Gastroesophageal sphincter (tissue), 4 donors: Measurements from ENCODE around the gene OXGR1. TPM values are rescaled to one million over a fixed set of nuclear protein-coding genes. Genes with fewer than 3 reads are reported as not detected.

ENCODE experiments used
- ATAC-seq: fragments of 150-250 bp; one replicate; pipeline ENCODE4 v1.9.1; 2016; ENCODE audit warnings: mild to moderate bottlenecking, moderate library complexity
- H3K27ac ChIP-seq, 4 donors: fragments of 200-600 bp; sonication (generic) in 3 of 4; 1 replicate in 3 of 4; 2 replicates in 1 of 4; pipeline ENCODE4 v1.5.1; 2016 to 2019
- H3K27me3 ChIP-seq: fragments of 200-600 bp; sonication (generic); one replicate; pipeline ENCODE4 v1.5.1; 2019
- H3K36me3 ChIP-seq, 2 donors: fragments of 200-600 bp; sonication (generic); one replicate each; pipeline ENCODE4 v1.5.1; 2019; ENCODE audit warnings: control low read depth in 1 of 2
- H3K4me1 ChIP-seq, 3 donors: fragments of 200-600 bp; sonication (generic); 1 replicate in 2 of 3; 2 replicates in 1 of 3; pipeline ENCODE4 v1.5.1; 2016 to 2019; ENCODE audit warnings: control low read depth in 2 of 3
- H3K4me3 ChIP-seq, 2 donors: fragments of 200-600 bp; sonication (generic); one replicate each; pipeline ENCODE4 v1.5.1; 2019; ENCODE audit warnings: mild to moderate bottlenecking in 1 of 2, moderate library complexity in 1 of 2
- H3K9me3 ChIP-seq, 3 donors: fragments of 200-600 bp; sonication (generic); one replicate each; pipeline ENCODE4 v1.5.1; 2017 to 2019; ENCODE audit warnings: control low read depth in 2 of 3
- EP300 ChIP-seq: sonication (generic); formaldehyde crosslinking; IDR thresholded peaks from one replicate; pipeline ENCODE4 v1.6.1; 2017; ENCODE audit warnings: antibody characterized with exemption, mild to moderate bottlenecking
- POLR2A ChIP-seq, 2 donors: fragments of 450-650 bp; IDR thresholded peaks; one replicate each; pipeline ENCODE4 v1.6.1; 2017; ENCODE audit warnings: antibody characterized with exemption in 2 of 2, mild to moderate bottlenecking in 2 of 2, moderate library complexity in 1 of 2
- POLR2AphosphoS5 ChIP-seq: sonication (generic); formaldehyde crosslinking; IDR thresholded peaks from one replicate; pipeline ENCODE4 v1.6.1; 2017; ENCODE audit warnings: antibody characterized with exemption
- WGBS, 2 donors: methylation state at CpG; one replicate each; pipeline ENCODE4 v1.1.5; 2018; ENCODE audit warnings: low coverage in 1 of 2; 5-methylcytosine and 5-hydroxymethylcytosine counted together
- total RNA-seq, 4 donors: library from RNA; depleted of rRNA; stranded (reverse); fragments of >200 nt; gene quantifications; one replicate each; pipeline ENCODE4 v1.1.0, GENCODE V29; 2016
- TF ChIP-seq, protein P1 (sequence below), 4 experiments: fragments of 200-600 bp in 2 of 4; fragments of 450-650 bp in 2 of 4; sonication (generic) in 1 of 4; IDR thresholded peaks; one replicate each; pipeline ENCODE4 v1.5.1; 2017 to 2019; ENCODE audit warnings: antibody characterized with exemption in 4 of 4, mild to moderate bottlenecking in 2 of 4, moderate library complexity in 2 of 4

OXGR1 gene
- total RNA-seq, 4 donors from 2014 or later: 0.40 to 0.77 (median 0.47) TPM; not detected in 1

DNA sequence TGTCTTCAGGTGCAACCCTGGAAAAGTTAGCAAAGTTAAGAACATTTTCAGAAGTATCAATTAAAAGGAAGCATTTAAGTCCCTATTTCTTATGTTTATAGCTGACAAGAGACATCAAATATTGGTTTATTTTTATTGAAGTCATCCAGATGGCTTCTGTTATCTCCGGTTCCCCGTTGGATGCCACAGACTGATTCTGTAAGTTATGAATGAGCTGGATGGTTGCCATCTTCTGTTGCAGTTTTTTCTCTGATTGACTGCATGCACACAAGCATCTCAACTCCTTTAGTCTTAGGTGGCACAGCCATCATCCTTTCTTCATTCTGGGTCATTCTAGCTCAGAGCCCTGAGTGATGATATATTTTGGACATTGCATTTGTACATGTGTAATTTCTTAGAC is 10.6 kb upstream of the OXGR1 start:
- Histone ChIP-seq H3K27ac (no peak overlapping the region), H3K27me3 (no peaks in the 10 kb centered on the region), H3K36me3 (no peaks in the 10 kb centered on the region), H3K9me3 (no peaks in the 10 kb centered on the region), H3K4me1 (no peaks in the 10 kb centered on the region), H3K4me3 (no peak overlapping the region)
- ATAC-seq: no peak
- WGBS, 2 donors: 40% methylated on average over 2 of the region's 2 CpGs; no CpG with 5 or more reads in 1 of the 2 donors
- TF ChIP-seq, protein P1, sequence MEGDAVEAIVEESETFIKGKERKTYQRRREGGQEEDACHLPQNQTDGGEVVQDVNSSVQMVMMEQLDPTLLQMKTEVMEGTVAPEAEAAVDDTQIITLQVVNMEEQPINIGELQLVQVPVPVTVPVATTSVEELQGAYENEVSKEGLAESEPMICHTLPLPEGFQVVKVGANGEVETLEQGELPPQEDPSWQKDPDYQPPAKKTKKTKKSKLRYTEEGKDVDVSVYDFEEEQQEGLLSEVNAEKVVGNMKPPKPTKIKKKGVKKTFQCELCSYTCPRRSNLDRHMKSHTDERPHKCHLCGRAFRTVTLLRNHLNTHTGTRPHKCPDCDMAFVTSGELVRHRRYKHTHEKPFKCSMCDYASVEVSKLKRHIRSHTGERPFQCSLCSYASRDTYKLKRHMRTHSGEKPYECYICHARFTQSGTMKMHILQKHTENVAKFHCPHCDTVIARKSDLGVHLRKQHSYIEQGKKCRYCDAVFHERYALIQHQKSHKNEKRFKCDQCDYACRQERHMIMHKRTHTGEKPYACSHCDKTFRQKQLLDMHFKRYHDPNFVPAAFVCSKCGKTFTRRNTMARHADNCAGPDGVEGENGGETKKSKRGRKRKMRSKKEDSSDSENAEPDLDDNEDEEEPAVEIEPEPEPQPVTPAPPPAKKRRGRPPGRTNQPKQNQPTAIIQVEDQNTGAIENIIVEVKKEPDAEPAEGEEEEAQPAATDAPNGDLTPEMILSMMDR (IDR thresholded peaks at IDR 0.05): no peak
- no peak for TF ChIP-seq EP300
- TF ChIP-seq POLR2A (IDR thresholded peaks at IDR 0.05): no peak
- no peak for TF ChIP-seq POLR2AphosphoS5

GRCh38 chr13:97004096-97004876 is 10.0 kb upstream of the OXGR1 start:
- Histone ChIP-seq H3K27ac (no peak overlapping the region), H3K27me3 (no peaks in the 10 kb centered on the region), H3K9me3 (no peaks in the 10 kb centered on the region), H3K4me1 (no peaks in the 10 kb centered on the region), H3K36me3 (no peaks in the 10 kb centered on the region), H3K4me3 (no peak overlapping the region)
- no peak for ATAC-seq
- TF ChIP-seq POLR2A (IDR thresholded peaks at IDR 0.05) (no peak), POLR2AphosphoS5 (no peak), EP300 (no peak)
- TF ChIP-seq, protein P1 (IDR thresholded peaks at IDR 0.05): no peak
- WGBS, 2 donors: 76 to 88% methylated on average over 7 to 9 of the region's 9 CpGs

DNA sequence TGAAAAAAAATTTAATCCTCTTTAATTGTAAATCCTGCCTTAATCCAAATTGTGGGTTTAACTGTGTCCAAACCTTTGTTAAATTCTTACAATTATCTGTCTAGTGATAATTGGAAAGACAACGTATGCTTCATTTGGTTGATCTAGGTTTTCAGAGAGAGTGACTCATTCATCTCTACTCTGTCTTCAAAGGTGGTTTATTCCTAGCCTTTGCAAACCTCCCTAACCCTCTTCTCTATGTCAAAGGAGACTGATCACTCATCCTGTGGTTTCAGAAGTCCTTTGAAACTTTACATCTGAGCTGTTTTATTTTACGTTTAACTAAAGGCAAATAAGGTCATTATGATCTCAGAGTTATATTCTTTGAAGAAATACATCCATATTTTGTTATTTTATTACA is 8.8 kb upstream of the OXGR1 start:
- WGBS, 2 donors: 56 to 61% methylated on average over 2 of the region's 2 CpGs
- H3K4me3 ChIP-seq: no peak overlapping the region
- no peaks in the 10 kb centered on the region for H3K4me1 ChIP-seq
- H3K27ac ChIP-seq: no peak overlapping the region
- peaks cover 8% of the 10 kb centered on the region for H3K27me3 ChIP-seq
- TF ChIP-seq, protein P1 (IDR thresholded peaks at IDR 0.05): no peak
- TF ChIP-seq POLR2A (IDR thresholded peaks at IDR 0.05) (no peak), EP300 (no peak), POLR2AphosphoS5 (no peak)
- H3K36me3 ChIP-seq: no peaks in the 10 kb centered on the region
- no peaks in the 10 kb centered on the region for H3K9me3 ChIP-seq
- ATAC-seq: no peak

- H3K9me3 ChIP-seq: no peaks in the 10 kb centered on the region
- TF ChIP-seq, protein P1 (IDR thresholded peaks at IDR 0.05): no peak
- no peak for TF ChIP-seq POLR2A (IDR thresholded peaks at IDR 0.05)
- TF ChIP-seq EP300: no peak
- TF ChIP-seq POLR2AphosphoS5: no peak
- no peaks in the 10 kb centered on the region for H3K36me3 ChIP-seq
- no peak overlapping the region for H3K4me3 ChIP-seq
- H3K27me3 ChIP-seq: peaks cover 8% of the 10 kb centered on the region
- ATAC-seq: no peak
- no peak overlapping the region for H3K27ac ChIP-seq
- WGBS, 2 donors: 66% methylated on average over 2 of the region's 2 CpGs
- no peaks in the 10 kb centered on the region for H3K4me1 ChIP-seq
These were observed 8.3 kb upstream of the OXGR1 start for GRCh38 chr13:97002581-97002980.

DNA sequence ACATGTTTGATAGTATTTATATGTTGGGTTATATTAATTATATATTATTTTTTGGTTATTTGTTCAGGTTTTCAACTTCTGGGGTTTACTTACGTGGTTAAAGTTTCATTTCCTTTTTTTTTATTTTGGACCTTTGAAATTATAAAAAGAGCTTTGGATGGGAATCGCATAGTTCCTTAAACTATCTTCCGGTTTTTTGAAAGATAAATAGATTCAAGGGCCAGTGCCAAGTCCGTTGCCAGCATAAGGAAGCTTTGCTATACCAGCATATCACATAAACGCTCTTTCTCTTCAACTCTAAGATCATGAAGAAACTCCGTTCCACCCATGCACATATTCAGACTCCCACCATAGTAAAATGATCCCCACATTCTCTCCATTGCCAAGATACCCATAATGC is 7.4 kb upstream of the OXGR1 start:
- Histone ChIP-seq H3K4me1 (no peaks in the 10 kb centered on the region), H3K4me3 (no peak overlapping the region), H3K27me3 (peaks cover 8% of the 10 kb centered on the region), H3K36me3 (no peaks in the 10 kb centered on the region), H3K9me3 (no peaks in the 10 kb centered on the region), H3K27ac (no peak overlapping the region)
- 51 to 63% methylated on average over 5 to 6 of the region's 6 CpGs for WGBS, 2 donors
- no peak for TF ChIP-seq POLR2A (IDR thresholded peaks at IDR 0.05)
- no peak for TF ChIP-seq EP300
- no peak for ATAC-seq
